ENCODE measurements around the gene NEURL4. TPM values are rescaled to one million over a fixed set of nuclear protein-coding genes. Genes with fewer than 3 reads are reported as not detected.
"Not testable (repeated sequence)": the region's sequence is repeated elsewhere in the genome, so short reads cannot be mapped to it uniquely, and the experiment has no call there.

NEURL4 gene
- total RNA-seq, 1 donor from 2014 or later = 30.8 TPM

DNA sequence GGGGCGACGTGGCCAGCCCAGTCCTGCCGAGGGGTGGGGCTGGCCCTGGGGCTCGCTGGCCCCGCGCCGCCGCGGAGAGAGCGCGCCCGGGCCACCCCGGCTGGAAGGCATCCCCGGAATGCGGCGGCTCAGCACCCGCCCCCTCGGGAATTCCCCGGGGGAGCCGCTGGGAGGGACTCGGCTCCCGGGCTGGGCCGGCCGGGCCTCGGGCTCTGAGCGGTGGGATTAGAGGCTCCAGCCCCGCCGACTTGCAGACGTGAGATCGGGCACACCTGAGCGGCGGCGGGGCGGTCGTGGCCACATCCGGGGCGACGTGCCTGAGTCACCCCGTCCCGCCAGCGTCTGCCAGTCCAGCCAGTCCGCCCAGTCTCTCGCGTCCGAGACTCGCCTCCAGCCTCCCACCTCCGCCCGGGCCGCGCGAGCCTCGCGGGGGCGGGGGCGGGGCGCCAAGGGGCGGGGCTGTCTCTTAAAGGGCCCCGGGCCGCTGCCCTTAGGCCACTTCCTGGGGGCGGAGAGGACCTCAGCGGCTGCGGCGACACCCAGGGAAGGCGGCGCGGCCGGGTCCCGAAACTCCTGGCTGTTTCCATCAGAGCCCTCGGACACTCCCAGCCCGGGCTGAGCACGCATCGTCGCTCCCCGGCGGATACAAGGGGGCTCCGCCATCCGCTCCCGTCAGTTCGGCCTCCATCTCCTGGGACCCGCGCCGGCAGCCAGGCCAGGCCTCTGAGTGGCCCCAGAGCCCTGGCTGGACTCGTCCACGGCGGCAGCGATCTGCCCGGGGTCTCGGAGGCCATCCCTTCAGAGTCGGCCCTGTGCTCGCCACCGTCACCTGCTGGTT, 22.7 kb upstream of the NEURL4 start, which contains the start of gene KCTD11:
KCTD11 (plus strand) TSS at position 498 of the 838 bp plus-strand sequence.
- ATAC-seq = peak; percentile 81
- intact Hi-C loops (cut with DNase I) = loop anchor here (2.0 to 5.0 kb wide), 3 partner anchors 43 to 133 kb away; partner anchors contain the start of genes CTDNEP1, ELP5, PLSCR3 and POLR2A
- peak; percentile 96 for DNase-seq (ENCODE audit: missing footprints)

- ATAC-seq (no peak), DNase-seq (ENCODE audit: missing footprints) (no peak)
- intact Hi-C loops (cut with DNase I) = loop anchor here (1.0 kb wide), 1 partner anchor 19 kb away; the partner anchor contains the start of gene NEURL4
Observed at GRCh38 chr17:7348478-7349242, 19.5 kb upstream of the NEURL4 start.

GRCh38 chr17:7347630-7348477, 18.7 kb upstream of the NEURL4 start:
- intact Hi-C loops (cut with DNase I) = loop anchor here (2.0 kb wide), 1 partner anchor 67 kb away; the partner anchor contains the start of gene SLC2A4
- no peak for DNase-seq (ENCODE audit: missing footprints)

GRCh38 chr17:7346761-7347614, 17.9 kb upstream of the NEURL4 start:
- intact Hi-C loops (cut with DNase I) = loop anchor here (2.0 kb wide), 1 partner anchor 66 kb away; the partner anchor contains the start of gene SLC2A4
- no peak for ATAC-seq
- no peak for DNase-seq (ENCODE audit: missing footprints)

More at GRCh38 chr17:7347630-7348477, 18.7 kb upstream of the NEURL4 start:
- ATAC-seq = no peak

GRCh38 chr17:7343250-7343649, 14.1 kb upstream of the NEURL4 start:
- intact Hi-C loops (cut with DNase I) = no loop called here
- DNase-seq (ENCODE audit: missing footprints) (peak; percentile 22), ATAC-seq (no peak)

DNA sequence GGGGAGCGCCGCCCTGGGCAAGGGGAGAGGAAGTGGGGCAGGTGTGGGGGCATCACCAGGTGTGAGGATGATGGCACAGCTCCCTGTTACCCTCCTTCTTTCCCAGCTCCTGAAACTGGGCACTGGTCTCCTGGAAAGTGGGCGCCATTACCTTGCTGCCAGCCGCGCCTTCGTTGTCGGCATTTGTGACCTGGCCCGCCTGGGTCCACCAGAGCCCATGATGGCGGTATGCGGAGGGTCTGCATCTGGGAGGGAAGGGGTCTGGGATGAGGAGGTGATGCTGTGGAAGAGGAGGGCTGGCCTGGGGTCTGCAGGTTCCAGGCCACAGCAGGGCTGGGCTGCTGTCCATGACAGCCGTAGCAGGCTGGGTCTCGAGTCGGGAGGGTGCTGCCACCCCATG, 12.7 kb upstream of the NEURL4 start:
- no peak for ATAC-seq
- intact Hi-C loops (cut with DNase I) = no loop called here
- DNase-seq (ENCODE audit: missing footprints) = no peak

DNA sequence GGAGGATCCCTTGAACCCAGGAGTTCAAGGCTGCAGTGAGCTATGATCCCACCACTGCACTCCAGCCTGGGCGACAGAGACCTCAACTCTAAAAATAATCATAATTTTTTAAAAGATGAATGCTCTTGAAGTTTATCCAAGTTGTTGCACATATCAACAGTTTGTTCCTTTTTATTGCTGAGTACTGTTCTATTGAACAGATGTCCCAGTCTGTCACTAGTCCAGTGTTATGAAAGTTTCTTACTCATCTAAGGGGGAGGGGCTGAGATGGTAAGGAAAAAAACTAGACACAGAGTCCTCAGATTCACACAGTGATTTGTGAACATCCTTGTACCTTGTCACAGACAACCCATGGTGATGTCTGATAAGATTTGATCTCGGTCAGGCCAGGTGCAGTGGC, 11.0 kb upstream of the NEURL4 start:
- DNase-seq (ENCODE audit: missing footprints) (no peak), ATAC-seq (no peak)
- intact Hi-C loops (cut with DNase I) = no loop called here

DNA sequence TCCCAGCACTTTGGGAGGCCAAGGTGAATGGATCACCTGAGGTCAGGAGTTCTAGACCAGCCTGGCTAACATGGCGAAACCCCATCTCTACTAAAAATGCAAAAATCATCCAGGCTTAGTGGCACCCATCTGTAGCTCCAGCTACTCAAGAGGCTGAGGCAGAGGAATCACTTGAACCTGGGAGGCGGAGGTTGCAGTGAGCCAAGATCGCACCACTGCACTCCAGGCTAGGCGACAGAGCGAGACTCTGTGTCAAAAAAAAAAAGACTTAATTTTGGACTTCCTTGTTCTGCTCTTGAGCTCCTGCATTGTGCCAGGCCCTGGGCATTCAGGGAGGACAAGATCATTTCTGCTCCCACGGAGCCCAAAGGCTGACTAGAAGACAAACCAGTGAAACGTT, 8.5 kb upstream of the NEURL4 start:
- intact Hi-C loops (cut with DNase I); ATAC-seq: not testable (repeated sequence)
- peak; percentile 34 for DNase-seq (ENCODE audit: missing footprints)

DNA sequence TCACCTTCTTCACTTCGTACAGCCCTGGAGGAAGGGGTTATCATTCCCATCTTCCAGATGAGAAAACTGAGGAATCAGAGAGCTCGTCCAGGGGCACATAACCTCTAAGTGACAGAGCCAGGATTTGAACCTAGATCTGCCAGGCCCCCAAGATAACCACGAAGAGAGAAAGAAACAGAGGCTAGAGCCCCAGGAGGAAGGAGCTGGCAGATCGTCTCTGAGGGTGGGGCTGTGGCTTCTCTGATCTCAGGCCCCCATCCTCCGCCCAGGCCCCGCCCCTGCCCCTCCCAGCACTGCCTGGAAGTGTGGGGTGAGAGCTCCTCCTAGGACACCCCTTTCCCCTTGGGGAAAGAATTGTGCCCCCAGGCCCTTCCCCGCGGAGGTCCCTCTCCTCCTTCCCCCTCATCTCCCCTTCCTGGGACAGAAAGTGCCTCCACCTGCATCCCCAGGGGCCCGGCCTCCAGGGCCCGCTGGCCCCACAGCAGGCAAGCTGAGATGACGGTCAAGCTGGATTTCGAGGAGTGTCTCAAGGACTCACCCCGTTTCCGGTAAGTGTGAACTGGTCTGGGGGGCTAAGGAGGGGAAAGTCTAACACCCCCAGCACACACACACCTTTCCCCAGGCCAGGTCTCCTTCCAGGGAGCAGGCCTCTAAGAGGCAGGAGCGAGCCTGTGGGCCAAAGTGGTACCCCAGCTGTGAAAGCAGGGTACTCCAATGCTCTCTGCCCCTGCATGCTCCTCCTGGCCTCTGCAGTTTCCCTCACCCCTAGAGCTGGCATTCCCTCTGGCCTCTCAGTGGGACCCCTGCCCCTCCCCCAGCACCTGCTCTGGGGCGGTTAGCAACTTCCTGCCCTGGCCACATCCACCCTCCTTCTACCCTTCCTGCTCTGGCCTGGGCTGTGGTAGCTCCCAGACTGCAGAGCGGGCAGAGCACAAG, 7.4 kb upstream of the NEURL4 start, which contains the start of gene ACAP1:
ACAP1 (plus strand) TSS at position 290 of the 936 bp plus-strand sequence; CDS start at position 496, 206 bp downstream.
- ATAC-seq (peak; percentile 42), DNase-seq (ENCODE audit: missing footprints) (peak; percentile 83)
- intact Hi-C loops (cut with DNase I) = no loop called here

GRCh38 chr17:7335765-7336164, 6.6 kb upstream of the NEURL4 start:
- peak; percentile 11 for DNase-seq (ENCODE audit: missing footprints)
- intact Hi-C loops (cut with DNase I); ATAC-seq: not testable (repeated sequence)

DNA sequence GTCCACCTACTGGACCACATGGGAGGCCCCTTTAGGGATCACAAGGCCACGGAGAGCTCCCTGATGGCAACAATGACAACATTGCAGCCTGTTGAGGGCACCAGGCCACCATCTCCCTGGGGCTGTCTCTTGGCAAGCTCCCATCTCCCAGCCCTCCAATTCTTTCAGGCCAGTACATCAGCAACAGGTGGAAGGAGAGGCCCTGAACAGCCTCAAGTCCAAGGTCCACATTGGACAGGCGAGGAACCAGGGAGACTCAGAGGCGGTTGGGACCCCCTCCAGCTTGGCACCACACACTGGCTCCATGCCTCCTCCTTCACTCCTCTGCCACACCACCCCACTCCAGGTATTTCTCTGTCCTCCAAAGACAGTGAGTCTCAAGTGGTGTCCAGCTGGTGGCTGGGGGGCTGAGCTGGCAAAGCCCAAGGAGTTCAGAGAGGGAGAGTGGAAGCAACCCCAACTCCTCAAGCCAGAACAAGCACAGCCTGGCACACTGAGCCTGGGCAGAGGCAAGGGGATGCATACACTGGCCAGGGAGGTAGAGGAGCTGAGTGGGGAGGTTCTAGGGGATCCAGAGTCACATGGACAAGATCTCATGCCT, 5.9 kb upstream of the NEURL4 start:
- intact Hi-C loops (cut with DNase I) = no loop called here
- no peak for ATAC-seq
- peak; percentile 54 for DNase-seq (ENCODE audit: missing footprints)

DNA sequence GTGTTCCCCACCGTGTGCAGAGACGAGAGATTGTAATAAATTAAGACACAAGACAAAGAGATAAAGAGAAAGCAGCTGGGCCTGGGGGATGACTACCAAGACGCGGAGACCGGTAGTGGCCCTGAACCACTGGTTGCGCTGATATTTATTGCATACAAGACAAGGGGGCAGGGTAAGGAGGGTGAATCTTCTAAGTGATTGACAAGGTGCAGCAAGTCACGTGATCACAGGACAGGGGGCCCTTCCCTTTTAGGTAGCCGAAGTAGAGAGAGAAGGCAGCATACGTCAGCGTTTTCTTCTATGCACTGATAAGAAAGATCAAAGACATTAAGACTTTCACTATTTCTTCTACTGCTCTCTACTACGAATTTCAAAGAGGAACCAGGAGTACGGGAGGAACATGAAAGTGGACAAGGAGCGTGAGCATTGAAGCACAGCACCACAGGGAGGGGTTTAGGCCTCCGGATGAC, 3.5 kb upstream of the NEURL4 start:
- intact Hi-C loops (cut with DNase I); DNase-seq (ENCODE audit: missing footprints); ATAC-seq: not testable (repeated sequence)

- DNase-seq (ENCODE audit: missing footprints) (no peak), ATAC-seq (no peak)
- intact Hi-C loops (cut with DNase I) = no loop called here
Observed at GRCh38 chr17:7332111-7332510, 3.0 kb upstream of the NEURL4 start.

DNA sequence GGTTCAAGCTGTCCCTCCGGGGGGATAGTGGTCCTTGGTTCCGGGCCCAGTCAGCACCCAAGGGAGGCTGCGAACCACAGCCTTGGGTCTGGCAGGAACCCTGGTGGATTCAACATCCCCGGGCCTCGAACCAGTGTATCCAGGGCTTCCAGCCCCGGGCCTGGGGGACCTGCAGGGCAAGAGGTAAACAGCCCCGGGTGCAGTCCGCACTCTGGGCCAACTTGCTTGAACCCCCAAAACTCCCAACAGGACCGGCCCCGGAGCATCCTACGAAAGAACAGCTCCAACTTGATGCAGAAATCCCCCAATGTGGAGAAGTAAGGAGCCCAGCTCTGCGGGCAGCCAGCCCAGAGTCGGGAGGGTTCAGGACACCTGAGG, 1.5 kb upstream of the NEURL4 start:
- DNase-seq (ENCODE audit: missing footprints) = no peak
- intact Hi-C loops (cut with DNase I) = no loop called here
- ATAC-seq = no peak

DNA sequence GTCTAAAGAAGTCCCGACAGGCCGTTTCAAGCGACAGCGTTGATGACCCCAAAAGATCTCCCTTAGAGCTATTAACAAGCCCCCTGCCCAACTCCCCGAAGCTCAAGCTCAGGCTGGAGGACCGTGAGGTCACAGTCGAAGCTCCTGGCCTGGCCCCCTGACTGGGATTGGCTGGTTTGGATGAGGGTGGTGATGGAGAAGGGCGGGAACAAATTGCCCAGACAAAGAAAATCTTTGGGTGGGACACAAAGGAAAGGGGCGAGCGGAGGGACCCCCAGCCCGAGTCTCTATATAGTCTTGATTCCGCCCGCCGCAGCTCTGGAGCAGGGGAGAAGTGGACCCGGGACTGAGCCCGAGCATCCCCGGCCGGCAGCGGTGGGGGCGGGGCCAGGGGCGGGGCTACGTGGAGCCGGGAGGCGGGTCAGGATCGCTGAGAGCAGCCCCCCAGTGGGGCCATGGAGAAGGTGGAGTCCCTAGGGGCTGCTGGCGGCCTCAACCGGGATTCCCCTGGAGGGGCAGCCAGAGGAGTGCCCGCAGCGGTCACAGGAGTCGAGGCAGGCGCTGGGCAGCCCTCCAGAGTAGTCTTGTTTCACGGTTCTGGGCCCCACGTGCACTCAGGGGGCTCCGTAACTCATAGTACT, 982 bp upstream of the NEURL4 start:
- intact Hi-C loops (cut with DNase I) = loop anchor here (1.0 to 10.0 kb wide), 3 partner anchors 15 to 255 kb away; partner anchors contain the start of genes GPS2 and MPDU1
- DNase-seq (ENCODE audit: missing footprints) = peak; percentile 86

More for the DNA sequence above, 982 bp upstream of the NEURL4 start:
- peak; percentile 70 for ATAC-seq

Data from Right ventricle myocardium inferior (tissue), 1 donor.